Measurements from ENCODE around the gene CLMP.

The CLMP gene

DNA sequence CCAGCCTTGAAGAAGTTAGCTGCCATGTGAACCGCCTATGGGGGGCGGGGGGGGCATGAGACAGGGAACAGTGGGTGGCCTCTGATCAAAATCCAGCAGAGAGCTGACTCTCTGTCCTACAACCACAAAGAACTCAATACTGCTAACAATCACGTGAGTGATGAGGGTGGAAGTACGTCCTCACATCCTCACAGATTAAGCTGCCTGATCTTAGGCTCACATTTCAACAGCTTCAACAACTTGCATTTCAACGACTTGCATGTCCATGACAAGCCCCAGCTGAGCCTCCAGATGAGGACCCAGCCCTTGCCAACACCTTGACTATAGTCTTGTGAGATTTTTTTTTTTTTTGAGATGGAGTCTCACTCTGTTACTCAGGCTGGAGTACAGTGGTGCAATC, 51.6 kb downstream of the CLMP start:
- TF ChIP-seq ZBTB7A (IDR thresholded peaks at IDR 0.05; ENCODE audit: low read depth), result no peak
- TF ChIP-seq RAD21 (IDR thresholded peaks at IDR 0.05; ENCODE audit: low read depth), result no peak
- no peak for TF ChIP-seq EP300 (IDR thresholded peaks at IDR 0.05; ENCODE audit: borderline replicate concordance)
- TF ChIP-seq TAF1 (IDR thresholded peaks at IDR 0.05; ENCODE audit: low read depth), result no peak
- TF ChIP-seq, protein P1, sequence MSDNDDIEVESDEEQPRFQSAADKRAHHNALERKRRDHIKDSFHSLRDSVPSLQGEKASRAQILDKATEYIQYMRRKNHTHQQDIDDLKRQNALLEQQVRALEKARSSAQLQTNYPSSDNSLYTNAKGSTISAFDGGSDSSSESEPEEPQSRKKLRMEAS (IDR thresholded peaks at IDR 0.05), result no peak
- no peak for TF ChIP-seq EGR1 (IDR thresholded peaks at IDR 0.05)
- TF ChIP-seq NFIC (IDR thresholded peaks at IDR 0.05), result no peak
- no peak for TF ChIP-seq FOXM1 (IDR thresholded peaks at IDR 0.05; ENCODE audit: borderline replicate concordance, low read depth)
- no peak for TF ChIP-seq TCF12 (IDR thresholded peaks at IDR 0.05; ENCODE audit: low read depth)
- TF ChIP-seq, protein P2, sequence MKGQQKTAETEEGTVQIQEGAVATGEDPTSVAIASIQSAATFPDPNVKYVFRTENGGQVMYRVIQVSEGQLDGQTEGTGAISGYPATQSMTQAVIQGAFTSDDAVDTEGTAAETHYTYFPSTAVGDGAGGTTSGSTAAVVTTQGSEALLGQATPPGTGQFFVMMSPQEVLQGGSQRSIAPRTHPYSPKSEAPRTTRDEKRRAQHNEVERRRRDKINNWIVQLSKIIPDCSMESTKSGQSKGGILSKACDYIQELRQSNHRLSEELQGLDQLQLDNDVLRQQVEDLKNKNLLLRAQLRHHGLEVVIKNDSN (IDR thresholded peaks at IDR 0.05), result no peak
- TF ChIP-seq, protein P3, sequence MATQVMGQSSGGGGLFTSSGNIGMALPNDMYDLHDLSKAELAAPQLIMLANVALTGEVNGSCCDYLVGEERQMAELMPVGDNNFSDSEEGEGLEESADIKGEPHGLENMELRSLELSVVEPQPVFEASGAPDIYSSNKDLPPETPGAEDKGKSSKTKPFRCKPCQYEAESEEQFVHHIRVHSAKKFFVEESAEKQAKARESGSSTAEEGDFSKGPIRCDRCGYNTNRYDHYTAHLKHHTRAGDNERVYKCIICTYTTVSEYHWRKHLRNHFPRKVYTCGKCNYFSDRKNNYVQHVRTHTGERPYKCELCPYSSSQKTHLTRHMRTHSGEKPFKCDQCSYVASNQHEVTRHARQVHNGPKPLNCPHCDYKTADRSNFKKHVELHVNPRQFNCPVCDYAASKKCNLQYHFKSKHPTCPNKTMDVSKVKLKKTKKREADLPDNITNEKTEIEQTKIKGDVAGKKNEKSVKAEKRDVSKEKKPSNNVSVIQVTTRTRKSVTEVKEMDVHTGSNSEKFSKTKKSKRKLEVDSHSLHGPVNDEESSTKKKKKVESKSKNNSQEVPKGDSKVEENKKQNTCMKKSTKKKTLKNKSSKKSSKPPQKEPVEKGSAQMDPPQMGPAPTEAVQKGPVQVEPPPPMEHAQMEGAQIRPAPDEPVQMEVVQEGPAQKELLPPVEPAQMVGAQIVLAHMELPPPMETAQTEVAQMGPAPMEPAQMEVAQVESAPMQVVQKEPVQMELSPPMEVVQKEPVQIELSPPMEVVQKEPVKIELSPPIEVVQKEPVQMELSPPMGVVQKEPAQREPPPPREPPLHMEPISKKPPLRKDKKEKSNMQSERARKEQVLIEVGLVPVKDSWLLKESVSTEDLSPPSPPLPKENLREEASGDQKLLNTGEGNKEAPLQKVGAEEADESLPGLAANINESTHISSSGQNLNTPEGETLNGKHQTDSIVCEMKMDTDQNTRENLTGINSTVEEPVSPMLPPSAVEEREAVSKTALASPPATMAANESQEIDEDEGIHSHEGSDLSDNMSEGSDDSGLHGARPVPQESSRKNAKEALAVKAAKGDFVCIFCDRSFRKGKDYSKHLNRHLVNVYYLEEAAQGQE (IDR thresholded peaks at IDR 0.05; ENCODE audit: low read depth), result no peak
- no peak for TF ChIP-seq YY1 (IDR thresholded peaks at IDR 0.05; ENCODE audit: low read depth)
- TF ChIP-seq CEBPB (IDR thresholded peaks at IDR 0.05), result no peak
- TF ChIP-seq TEAD4 (IDR thresholded peaks at IDR 0.05), result no peak
- TF ChIP-seq CREB1 (IDR thresholded peaks at IDR 0.05; ENCODE audit: low read depth), result no peak

DNA sequence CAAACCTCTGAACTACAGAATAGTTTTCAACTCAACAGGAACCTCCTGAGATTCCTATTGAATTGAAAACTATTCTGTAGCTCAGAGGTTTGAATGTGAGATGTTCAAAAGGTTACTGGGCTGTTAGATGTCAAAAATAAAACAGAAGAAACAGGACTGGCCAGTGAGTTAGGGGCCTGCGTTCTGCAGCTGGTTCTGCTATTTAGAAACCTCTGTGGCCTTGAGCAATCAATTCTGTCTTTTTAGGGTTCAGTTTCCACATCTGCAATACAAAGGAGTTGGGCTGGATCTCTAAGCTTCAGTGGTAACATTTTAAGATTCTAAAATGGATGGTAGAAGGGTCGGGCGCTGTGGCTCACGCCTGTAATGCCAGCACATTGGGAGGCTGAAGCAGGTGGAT, 55.8 kb downstream of the CLMP start:
- no peak for TF ChIP-seq TEAD4 (IDR thresholded peaks at IDR 0.05)
- TF ChIP-seq, protein P3 (IDR thresholded peaks at IDR 0.05; ENCODE audit: low read depth), result no peak
- TF ChIP-seq, protein P2 (IDR thresholded peaks at IDR 0.05), result no peak
- TF ChIP-seq NFIC (IDR thresholded peaks at IDR 0.05), result no peak
- no peak for TF ChIP-seq CREB1 (IDR thresholded peaks at IDR 0.05; ENCODE audit: low read depth)
- no peak for TF ChIP-seq FOXM1 (IDR thresholded peaks at IDR 0.05; ENCODE audit: borderline replicate concordance, low read depth)
- TF ChIP-seq ZBTB7A (IDR thresholded peaks at IDR 0.05; ENCODE audit: low read depth), result no peak

DNA sequence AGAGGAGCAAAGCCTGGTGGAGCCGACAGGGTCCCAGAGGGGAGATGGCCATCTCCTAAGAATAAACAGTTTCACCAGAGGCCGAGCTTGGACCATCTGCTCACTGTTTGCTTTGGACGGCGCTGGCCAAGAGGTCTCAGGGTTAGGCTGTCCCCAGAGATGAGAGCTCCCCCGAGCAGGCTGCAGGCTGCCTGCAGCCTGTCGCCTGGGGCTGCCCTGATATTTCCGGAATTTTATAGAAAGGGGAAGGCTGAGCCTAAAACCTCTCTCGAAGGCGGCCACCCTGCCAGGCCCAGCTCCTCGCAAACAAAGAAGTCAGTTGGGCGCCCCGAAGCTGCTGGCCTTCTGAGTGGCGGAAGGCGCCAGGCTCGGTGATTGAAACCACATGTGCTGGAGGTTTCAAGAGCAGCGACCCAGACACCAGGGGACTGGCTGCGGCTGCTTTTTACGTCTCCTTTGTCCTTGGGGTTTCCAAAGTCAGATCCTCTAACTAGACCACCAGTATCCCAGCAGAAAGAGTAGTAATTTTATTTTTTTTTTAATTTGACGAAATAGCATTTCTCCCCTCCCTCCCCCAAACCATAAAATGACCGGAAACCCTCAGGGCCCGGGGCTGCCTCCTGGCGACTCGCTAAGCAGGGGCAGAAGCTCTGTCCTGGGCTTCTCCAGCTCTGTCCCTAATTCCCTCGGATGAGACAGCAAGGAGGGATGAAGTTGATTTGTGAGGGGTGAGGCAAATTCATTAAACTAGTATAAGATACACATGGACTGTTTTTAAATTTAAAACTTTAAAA, 57.4 kb downstream of the CLMP start:
- no peak for TF ChIP-seq ZBTB7A (IDR thresholded peaks at IDR 0.05; ENCODE audit: low read depth)
- no peak for TF ChIP-seq NFIC (IDR thresholded peaks at IDR 0.05)
- no peak for TF ChIP-seq RAD21 (IDR thresholded peaks at IDR 0.05; ENCODE audit: low read depth)
- TF ChIP-seq EP300 (IDR thresholded peaks at IDR 0.05; ENCODE audit: borderline replicate concordance), result no peak
- no peak for TF ChIP-seq FOXM1 (IDR thresholded peaks at IDR 0.05; ENCODE audit: borderline replicate concordance, low read depth)
- TF ChIP-seq, protein P1 (IDR thresholded peaks at IDR 0.05), result no peak
- no peak for TF ChIP-seq YY1 (IDR thresholded peaks at IDR 0.05; ENCODE audit: low read depth)
- no peak for TF ChIP-seq TAF1 (IDR thresholded peaks at IDR 0.05; ENCODE audit: low read depth)
- TF ChIP-seq TEAD4 (IDR thresholded peaks at IDR 0.05), result no peak
- no peak for TF ChIP-seq EGR1 (IDR thresholded peaks at IDR 0.05)
- TF ChIP-seq TCF12 (IDR thresholded peaks at IDR 0.05; ENCODE audit: low read depth), result no peak
- TF ChIP-seq, protein P3 (IDR thresholded peaks at IDR 0.05; ENCODE audit: low read depth), result no peak
- no peak for TF ChIP-seq CREB1 (IDR thresholded peaks at IDR 0.05; ENCODE audit: low read depth)
- no peak for TF ChIP-seq CEBPB (IDR thresholded peaks at IDR 0.05)
- TF ChIP-seq, protein P2 (IDR thresholded peaks at IDR 0.05), result no peak
